AG09309 (cell line): ENCODE measurements around the gene VAT1L.

Source experiments
- DNase-seq: peaks from one replicate; pipeline ENCODE4 v3.0.0-alpha.2; 2010; ENCODE audit warnings: low read depth
- H3K4me3 ChIP-seq: 2 replicates; pipeline ENCODE4 v1.5.1; 2011; ENCODE audit warnings: mild to moderate bottlenecking, low read depth, low read length, moderate library complexity; ENCODE audit not compliant: control insufficient read depth
- TF ChIP-seq, protein P1 (sequence below): IDR thresholded peaks from 2 replicates; pipeline ENCODE4 v1.5.1; 2011; ENCODE audit warnings: mild to moderate bottlenecking, low read depth, low read length, inconsistent platforms; ENCODE audit not compliant: insufficient read depth, control insufficient read depth; ENCODE audit errors: missing control alignments

The VAT1L gene

DNA sequence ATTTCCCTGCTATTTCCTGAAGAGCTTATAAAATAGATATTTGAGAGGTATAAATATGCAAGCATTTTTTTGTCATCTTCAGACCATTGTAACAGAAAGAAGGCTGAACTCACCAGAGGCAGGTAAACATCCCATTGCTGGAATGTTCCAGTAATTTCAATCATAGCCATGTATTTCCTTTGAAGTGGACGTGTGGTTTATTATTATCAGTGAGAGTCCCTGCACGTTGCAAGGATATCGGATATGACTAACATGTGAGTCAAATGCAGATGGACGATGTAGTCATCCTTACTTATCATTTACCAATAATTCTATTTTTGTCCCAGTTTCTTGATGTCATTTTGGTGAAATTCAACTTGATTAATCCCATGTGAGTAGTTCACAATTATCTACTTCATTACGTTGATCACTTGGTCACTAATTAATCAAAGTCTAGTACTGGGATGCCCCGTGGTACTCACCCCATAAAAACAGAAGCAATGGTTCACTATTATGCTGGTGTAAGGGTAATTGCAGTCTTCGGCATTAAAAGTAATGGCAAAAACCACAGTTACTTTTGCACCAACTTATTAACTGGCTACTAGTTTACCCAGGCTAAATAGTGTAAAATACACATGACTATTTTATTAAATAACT lies 89.5 kb downstream of the VAT1L start:
- TF ChIP-seq, protein P1, sequence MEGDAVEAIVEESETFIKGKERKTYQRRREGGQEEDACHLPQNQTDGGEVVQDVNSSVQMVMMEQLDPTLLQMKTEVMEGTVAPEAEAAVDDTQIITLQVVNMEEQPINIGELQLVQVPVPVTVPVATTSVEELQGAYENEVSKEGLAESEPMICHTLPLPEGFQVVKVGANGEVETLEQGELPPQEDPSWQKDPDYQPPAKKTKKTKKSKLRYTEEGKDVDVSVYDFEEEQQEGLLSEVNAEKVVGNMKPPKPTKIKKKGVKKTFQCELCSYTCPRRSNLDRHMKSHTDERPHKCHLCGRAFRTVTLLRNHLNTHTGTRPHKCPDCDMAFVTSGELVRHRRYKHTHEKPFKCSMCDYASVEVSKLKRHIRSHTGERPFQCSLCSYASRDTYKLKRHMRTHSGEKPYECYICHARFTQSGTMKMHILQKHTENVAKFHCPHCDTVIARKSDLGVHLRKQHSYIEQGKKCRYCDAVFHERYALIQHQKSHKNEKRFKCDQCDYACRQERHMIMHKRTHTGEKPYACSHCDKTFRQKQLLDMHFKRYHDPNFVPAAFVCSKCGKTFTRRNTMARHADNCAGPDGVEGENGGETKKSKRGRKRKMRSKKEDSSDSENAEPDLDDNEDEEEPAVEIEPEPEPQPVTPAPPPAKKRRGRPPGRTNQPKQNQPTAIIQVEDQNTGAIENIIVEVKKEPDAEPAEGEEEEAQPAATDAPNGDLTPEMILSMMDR, result no peak
- no peak overlapping the region for H3K4me3 ChIP-seq
- DNase-seq, result peak; percentile 39

DNA sequence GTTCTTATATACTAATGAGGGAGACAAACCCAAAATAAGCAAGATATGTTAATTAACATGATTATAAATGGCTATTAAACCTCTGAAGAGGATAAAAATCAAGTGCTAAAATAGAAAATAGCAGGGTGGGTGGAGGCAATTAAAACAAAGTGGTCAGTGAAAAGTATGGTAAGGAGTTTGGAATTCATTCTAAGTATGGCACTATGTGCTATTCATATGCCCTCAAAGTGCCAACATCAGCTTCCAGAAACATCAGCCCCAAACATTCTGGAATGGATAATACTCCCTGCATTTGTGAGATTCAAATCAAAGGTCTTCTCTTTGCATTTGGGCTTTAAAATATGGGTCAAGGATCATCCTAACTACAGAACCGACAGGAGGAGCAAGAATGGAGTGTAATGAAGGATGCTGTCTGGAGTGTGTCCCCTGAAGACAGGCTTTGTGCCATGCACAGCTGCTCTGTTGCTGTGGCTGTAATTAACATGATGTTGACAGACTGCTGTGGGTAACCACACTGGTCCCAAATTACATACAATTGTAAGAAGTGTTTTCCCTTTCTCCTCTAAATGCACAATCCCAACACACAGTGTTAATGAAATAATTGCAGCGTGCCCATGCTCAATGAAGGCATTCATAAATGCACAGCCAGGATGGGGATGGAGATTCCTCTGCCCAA lies 93.1 kb downstream of the VAT1L start:
- no peak overlapping the region for H3K4me3 ChIP-seq
- TF ChIP-seq, protein P1, result no peak
- DNase-seq, result no peak

DNA sequence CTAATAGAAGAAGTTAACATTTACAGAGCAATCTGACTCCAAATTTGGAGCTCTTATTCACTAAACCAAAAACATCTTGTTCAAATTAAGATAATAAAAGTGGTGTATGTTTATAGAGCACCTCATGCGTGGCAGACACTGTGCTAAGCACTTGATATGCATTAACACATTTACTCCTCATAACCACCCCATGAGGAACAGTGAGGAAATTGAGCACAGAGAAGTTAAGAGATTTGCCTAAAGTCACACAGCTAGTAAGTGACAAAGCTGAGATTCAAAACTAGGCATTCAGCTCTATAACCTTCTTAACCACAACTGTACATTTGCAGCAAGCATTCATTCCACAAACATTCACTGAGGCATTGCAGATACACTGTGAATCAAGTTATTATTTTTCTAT lies 94.0 kb downstream of the VAT1L start:
- TF ChIP-seq, protein P1, result no peak
- DNase-seq, result peak; percentile 46
- no peak overlapping the region for H3K4me3 ChIP-seq

DNA sequence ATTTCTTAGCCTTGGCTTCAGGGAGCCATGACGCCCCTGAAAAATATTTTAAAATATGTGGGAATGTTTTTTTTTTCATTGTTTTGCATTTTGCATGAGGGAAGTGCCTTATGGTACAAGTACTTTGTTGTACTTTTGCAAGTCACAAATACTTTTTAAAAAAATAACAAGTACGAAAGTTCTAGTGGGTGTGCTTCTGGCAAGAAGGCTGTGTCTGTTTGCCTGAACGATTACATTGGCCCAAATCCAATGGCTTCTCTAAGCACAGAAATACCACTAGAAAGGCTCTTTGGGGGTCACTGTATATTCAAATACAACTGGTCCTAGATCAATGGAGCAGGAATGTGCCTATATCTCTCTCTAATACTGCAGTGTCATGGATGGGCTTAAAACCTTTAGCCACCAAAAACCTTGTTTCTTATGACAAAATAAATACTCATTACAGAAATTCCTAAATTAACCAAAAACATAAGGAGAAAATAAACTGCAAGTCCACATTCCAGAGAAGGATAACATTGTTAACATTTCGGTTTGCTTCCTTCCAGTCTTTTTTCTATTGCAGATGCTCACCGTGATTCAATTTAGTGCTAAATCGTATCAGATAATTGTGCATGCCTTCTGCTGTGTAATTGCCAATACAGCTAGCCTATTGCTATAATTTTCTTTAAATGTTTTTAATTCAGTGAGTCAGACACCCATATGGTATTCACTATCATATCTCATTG lies 97.4 kb downstream of the VAT1L start:
- DNase-seq, result no peak
- H3K4me3 ChIP-seq, result no peak overlapping the region
- TF ChIP-seq, protein P1, result no peak

DNA sequence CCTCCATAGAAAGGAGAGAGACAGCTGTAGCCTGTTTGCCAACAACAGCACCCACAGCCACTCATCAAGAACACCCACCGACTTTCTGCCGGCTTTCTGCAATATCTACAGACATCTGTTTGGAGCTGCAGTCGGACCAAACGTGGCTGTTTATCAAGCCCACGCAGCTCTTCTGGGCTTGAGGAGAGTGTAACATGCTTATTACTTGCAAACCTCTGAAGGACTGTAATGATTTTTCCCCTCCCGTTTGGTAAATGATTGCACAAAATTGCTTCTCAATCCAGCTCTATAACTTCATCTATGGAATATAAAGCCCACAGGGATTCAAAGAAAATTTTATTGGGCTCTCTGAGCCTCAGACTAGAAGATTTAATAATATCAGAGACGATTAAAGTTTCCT lies 100.5 kb downstream of the VAT1L start:
- TF ChIP-seq, protein P1, result no peak
- DNase-seq, result no peak
- no peak overlapping the region for H3K4me3 ChIP-seq

DNA sequence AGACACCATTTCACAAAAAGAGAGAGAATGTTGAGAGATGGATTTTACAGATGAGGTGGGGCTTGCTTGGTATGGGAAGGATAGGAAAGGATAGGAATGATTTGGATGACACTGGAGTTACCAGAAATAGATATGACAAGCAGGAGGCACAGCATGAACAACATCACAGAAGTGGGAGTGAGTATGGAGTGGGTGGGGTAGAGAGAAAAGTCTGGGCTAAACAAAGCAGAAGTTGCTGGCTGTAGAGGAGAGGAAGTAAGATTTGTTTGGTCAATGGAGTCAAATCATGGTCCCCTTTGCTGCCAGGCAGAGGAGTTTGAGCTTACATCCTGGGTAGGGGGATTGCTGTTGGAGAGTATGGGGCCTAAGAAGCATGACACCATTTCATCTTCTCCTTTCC lies 101.7 kb downstream of the VAT1L start:
- no peak for DNase-seq
- no peak overlapping the region for H3K4me3 ChIP-seq
- TF ChIP-seq, protein P1, result no peak
